Epidermal melanocyte (primary cell): ENCODE data around the gene ABCA8.

Source experiments
- DNase-seq: peaks from one replicate; pipeline ENCODE4 v3.0.0; 2011; ENCODE audit warnings: low spot score; ENCODE audit not compliant: insufficient read length

The ABCA8 gene

GRCh38 chr17:68870976-68871375 is 84.2 kb downstream of the ABCA8 start:
- DNase-seq: no peak

DNA sequence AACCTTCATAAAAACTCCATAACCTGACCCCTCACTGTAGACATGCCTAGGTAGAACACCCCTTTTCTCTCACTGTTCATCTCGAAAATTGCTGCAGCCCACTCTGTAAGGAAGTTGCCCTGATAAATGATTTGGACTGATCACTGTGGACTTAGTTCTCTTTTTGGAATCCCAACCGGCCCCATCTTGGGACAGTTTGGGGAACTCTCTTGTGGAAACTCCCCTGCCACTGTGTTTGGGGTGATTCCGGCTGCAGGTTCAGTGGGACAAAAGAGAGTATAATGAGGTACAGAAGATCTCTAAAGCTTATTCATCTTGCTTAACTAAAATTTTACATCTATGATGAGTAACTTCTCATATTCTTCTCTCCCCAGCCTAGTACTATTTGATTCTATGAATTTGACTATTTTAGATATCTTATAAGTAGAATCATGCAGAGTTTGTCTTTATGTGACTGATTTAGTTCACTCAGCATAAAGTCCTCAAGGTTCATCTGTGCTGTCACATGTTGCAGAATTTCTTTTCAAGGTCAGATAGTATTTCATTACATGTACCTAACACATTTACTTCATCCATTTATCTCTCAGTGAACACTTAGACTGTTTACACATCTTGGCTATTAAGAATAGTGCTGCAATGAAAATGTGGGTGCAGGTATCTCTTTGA is 84.9 kb downstream of the ABCA8 start:
- DNase-seq: no peak

- DNase-seq: no peak
Measured at GRCh38 chr17:68868708-68869107, 86.5 kb downstream of the ABCA8 start.

DNA sequence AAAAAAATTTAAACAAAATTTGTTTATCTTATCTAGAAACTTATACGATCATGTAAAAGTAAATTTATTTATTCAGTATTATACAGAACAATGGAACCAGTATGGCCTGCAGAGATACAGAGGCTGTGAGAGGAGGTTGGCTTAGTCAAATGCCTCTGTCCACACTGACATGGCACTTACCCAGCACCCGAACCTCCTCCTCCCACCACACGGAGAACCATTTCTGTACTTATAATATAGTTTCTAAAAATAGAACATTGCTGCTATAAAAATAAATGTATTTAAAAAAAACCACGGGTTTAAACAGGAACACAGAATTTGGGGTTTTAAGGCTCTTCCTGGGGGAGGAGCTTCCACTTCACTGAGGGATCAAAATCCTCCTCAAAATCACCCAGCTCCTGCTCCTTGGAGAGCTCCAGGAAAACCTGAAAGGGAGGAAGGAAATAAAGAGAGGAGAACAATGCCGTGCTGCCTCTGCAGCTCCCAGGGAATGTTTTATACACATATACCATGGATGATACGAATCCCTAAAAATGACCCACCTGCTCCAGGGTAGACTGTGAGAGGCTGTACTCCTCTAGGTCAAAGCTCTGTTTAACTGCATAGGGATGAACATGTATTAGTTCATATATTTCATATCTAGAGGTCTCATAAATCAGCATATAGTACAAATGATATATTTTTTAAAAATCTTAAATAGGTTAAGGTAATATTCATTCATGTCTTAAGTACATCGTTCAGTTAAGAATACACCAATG is 87.3 kb downstream of the ABCA8 start:
- DNase-seq: no peak

DNA sequence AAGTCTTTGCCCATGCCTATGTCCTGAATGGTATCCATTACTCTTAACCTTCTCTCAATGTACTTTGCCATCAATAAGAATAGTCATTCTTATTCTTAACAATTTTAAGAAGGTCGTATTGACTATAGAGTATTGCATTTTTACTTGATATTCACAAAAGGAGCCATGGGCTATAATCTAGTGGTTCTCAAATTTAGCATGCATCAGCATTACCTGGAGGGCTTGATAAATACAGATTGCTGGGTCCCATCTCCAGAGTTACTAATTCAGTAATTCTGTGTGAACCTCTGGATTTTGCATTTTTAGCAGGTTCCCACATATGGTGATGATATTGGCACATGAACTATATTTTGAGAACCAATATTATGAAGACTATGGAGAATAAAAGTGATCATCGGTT is 89.6 kb downstream of the ABCA8 start:
- no peak for DNase-seq

DNA sequence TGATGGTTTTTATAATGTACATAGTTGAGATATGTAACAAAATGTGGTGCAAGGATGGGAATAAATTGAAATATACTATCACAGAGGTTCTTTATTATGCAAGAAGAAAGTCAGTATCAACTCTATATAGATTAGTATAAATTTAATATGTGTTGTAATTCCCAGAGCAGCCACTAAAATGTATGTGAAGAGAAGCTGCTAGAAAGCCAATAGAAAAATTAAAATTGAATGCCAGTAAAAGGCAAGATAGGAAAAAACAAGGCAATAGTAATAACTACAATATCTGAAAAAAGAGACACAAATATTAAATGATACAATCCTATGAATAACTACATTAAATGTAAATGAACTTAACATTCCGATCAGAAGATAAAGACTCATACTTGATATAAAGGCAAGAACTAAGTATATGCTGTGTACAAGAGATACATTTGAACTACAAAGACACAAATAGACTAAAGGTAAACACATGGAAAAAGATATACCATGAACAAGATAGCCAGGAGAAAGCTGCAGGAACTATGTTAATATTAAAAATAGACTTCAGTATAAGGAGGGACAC is 92.0 kb downstream of the ABCA8 start:
- no peak for DNase-seq

GRCh38 chr17:68861602-68862001 is 93.6 kb downstream of the ABCA8 start:
- no peak for DNase-seq

DNA sequence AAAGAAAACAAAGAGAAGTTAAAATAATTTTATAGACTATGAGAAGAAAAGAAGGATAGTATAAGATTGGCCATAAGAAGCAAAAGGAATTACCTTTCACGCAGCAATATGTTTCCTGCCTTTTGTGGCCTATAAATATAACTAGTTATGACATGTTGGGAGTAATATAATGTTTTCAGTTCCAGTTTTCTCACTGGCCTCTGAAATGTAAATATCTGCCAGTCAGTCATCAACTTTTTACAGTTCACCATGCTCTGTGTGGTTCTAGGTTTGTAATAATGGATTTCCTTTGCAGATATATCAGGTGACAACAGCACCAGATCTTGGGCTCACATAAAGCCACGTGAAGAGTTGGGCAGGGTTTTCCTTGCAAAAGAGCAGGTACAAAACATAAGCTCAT is 94.3 kb downstream of the ABCA8 start:
- no peak for DNase-seq

- no peak for DNase-seq
Measured at GRCh38 chr17:68854452-68854851, 100.7 kb downstream of the ABCA8 start.

DNA sequence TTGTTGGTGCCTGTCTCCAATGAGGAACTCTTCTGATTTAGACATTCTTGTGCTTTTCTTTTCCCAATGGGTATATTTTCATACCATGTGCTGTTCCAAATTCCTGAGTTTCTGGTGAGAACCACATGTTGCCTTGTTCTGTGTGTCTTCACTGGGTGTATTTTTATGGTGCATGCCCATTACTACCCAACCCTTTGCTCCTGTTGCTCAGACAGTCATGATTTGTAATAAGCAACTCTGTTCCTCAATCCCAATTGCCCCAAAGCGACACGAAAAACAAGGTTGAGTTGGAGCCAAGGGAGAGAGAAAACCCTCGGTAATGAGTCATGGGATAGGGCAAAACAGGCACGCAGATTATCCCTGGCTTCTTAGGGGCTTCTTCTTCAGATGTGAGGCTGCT is 101.8 kb downstream of the ABCA8 start:
- DNase-seq: no peak

- no peak for DNase-seq
Measured at GRCh38 chr17:68853036-68853435, 102.2 kb downstream of the ABCA8 start.

DNA sequence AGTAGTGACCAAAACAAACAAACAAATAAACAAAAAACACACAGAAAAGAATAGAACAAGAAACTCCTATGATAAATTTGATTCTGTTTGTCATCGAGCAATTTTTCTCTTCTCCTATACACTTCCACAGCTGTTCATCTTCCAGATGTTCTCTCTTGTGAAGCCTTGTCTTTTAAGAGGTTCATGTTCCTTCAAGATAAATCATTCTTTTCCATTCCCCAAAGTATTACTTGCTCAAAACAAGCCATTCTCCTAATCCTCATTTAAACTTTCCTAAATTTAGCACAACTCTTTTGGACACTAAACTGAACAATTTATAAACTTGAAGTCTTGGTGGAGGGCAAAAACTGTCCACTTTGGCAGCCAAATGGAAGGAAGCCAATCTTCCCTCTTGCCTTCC is 103.3 kb downstream of the ABCA8 start:
- DNase-seq: no peak

- DNase-seq: no peak
Measured at GRCh38 chr17:68850749-68851510, 104.3 kb downstream of the ABCA8 start.

DNA sequence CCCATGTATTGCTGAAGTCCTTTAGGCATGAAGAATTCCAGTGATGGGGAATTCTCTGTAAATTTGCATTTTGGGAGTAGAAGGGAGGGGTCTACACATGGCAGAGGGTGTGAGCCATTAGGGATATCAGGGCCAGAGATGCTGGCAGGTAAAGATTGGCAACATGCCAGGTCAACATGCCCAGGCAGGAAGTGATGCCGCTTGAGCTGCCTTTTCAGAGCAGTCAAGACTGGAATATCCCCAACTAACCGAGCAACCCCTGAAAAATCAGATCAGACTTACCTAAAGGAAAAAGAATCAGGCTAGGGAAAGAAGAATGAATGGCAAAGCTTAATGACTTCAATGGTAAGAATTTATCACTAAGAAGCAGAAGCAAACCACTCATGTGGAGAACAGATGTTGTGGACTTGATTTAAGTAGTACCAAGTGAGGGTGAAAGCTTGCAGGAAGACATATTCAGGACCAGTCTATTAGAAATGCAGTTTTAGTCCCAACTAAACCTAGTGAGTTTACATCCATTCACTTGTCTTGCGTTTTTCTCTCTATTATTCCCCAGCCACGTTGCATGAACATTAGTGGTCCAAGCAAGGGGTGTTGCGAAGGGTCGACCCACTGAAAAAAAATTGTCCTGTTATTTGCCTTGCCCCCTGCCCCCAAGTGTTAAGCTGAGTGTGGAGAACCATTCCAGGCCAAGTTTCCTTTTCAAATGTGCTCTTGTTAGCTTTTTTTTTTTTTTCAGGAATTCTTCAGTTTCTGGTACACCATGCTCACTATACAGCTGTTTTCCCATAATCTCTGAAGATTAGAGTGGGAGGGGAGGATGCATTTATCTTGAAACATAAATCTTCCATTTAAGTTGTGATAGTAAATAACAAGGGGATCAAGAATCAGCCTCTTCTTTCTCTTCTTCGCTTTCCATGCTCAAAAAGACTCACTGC is 105.2 kb downstream of the ABCA8 start:
- no peak for DNase-seq

- no peak for DNase-seq
Measured at GRCh38 chr17:68847711-68848110, 107.5 kb downstream of the ABCA8 start.

DNA sequence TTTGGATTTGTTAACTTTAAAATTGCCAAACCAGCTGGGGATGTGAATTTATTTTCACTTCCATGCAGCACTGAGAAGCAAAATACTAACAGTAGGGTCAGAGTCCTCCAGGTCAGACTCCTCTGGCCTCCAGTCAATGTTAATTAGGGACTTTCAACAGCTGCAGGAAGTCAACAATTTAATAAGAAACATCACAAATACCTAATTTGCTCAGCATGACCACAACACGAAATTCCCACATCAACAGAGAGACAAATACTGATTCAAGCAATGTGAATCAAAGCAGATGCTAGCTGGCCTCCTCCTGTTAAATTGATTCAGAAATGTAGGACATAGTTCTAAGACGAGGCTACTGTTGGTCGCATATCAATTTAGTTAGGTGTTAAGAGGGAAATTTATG is 111.7 kb downstream of the ABCA8 start:
- DNase-seq: no peak

DNA sequence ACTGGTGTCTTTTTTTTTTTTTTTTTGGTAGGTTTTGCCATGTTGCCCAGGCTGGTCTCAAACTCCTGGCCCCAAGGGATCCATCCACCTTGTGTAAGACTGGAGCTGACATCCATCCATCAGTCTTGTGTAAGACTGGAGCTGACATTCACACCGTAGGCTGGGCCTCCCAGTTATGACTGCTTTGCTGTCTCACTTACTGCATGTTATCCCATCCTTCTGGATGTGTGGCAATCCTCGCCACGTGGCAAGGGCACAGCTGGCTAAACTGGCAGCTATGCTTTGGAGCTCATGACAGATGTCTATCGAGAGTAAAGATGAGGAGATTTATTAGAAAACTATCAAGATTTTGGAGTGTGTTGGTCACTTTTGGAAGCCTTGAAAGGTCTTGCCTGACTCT is 115.1 kb downstream of the ABCA8 start:
- DNase-seq: no peak

- DNase-seq: no peak
Measured at GRCh38 chr17:68835071-68835470, 120.1 kb downstream of the ABCA8 start.

DNA sequence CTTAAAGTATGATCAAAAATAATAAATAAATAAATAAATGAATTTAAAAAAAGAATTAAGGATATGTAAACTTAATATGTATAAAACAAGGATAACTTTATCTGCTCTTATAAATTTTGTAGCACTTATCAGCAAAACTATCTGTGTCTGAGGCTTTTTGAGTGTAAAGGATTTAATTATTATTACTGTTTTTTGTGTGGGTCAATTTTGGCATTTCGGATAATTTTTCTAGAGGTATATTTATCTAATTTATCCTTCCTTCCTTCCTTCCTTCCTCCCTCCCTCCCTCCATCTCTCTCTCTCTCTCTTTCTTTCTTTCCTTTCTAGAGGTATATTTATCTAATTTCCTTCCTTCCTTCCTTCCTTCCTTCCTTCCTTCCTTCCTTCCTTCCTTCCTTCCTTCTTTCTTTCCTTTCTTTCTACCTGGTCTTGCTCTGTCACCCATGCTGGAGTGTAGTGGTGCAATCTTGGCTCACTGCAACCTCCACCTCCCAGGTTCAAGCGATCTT is 120.8 kb downstream of the ABCA8 start:
- DNase-seq: no peak

DNA sequence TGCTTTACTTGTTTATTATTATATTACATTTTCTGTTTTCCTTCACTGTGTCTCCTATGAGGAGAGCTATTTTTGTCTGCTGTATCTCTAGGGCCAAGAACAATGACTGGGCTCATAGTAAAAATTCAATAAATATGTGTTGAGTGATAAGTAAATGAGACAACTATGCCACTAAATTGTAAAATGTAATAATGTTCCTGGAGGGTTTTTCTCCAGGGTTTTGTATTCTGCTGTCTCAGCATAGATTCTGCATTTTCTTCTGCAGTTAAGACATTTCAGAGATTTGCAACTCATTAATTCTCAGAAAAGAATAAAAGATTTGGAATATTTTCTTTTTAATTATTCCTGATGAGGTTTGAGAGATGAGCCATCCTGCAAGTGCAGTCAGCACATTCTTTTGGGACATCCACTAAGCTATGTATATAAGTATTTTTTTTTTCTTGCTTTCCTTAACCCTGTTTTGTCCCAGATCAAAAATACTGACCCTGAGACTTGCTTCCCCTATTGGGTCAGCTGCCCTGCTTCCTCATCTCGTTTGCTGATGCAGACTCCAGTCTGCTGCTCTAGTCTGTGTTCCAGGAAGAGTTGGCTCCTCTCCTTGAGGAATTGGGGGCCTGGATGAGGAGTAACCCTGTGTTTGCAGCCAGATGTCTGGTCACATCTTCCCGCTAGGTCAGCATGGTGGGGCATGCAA is 122.9 kb downstream of the ABCA8 start:
- no peak for DNase-seq
